Left colon (tissue), 2 donors: ENCODE results near the gene DSCAML1. TPM values are rescaled to one million over a fixed set of nuclear protein-coding genes. Genes with fewer than 3 reads are reported as not detected.

ENCODE experiments used
- ATAC-seq: fragments of 200-7000 bp; cut with Tn5 transposase; one replicate; pipeline ENCODE4 v1.9.1; 2020; ENCODE audit warnings: mild to moderate bottlenecking, moderate library complexity
- DNase-seq, 2 donors: peaks; one replicate each; pipeline ENCODE4 v3.0.0-alpha.2; 2020
- intact Hi-C, 2 donors: fragments of 100-400 bp; cut with DNase I in 1 of 2; cut with micrococcal nuclease in 1 of 2; formaldehyde crosslinking; loops; one replicate each; pipeline versions ENCODE4 v1.11.2 to v1.14.0; 2022; cut with DNase I, micrococcal nuclease
- total RNA-seq, 2 donors: library from RNA; stranded (reverse); fragmentation: NEBNext Ultra II Directional; extraction: Animal tissue kit (Norgen Biotek cat#: 25700); gene quantifications; one replicate each; pipeline ENCODE4 v1.2.1, GENCODE V29; 2021
- donor health status: DM: no; HTN: no; CAD: no.
- donor health status: DM: yes; HTN: yes; CAD: no.

The DSCAML1 gene
- total RNA-seq, 2 donors from 2014 or later = 3.6 to 8.6 TPM

GRCh38 chr11:117618982-117619355 is 178.0 kb downstream of the DSCAML1 start:
- intact Hi-C loops = no loop called here
- no peak for DNase-seq
- ATAC-seq = peak; percentile 35

DNA sequence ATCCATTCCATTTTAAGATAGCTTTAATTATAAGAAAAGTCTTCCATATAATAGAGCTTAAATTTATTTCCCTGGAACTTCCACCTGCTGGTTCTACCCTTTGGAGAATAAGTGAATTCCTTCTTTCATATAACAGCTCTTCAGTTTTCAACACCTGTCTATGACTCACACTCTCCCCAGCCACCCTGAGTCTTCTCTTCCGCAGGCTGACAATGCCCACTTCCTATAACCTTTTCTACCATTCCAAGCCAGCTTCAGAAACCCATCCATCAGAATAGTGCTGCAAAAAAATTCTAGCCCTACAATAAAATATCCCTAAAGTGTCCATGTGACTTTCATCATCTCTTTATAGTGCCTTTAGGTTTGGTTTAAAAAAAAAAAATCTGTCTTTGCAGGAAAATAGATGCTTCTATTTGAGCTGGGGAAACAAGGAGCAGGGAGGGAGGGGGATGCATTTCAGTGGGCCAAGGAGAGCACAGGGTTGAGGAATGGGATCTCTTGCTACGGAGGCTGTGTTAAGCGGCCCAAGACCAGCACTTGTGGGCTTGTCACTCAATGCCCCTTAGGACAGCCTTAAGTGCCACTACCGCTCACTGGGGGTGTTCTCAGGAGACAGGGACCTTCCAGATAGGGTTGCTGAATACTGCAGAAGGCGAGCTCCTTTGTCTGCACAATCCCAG is 178.6 kb downstream of the DSCAML1 start:
- DNase-seq (no peak), ATAC-seq (no peak)

DNA sequence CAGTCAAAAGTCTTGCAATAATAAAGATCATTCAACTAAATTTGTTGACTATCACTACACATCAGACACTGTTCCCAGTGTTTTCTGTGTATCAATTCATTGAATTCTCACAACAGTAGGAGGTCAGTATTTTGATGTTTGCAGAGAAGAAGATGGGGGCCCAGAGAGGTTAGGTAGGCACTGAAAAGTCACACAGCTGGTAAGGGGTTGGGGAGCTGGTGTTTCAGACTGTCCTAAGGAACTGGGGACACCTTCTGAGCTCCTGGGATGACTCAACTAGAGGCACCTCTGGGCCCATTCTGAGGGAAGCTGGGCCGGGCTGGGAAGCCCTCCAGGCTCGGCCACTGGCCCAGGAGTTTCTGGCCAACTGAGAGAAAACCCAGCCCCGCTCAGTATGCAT is 180.0 kb downstream of the DSCAML1 start:
- ATAC-seq = no peak
- intact Hi-C loops = no loop called here

More for the DNA sequence above, 178.6 kb downstream of the DSCAML1 start:
- intact Hi-C loops = no loop called here

DNA sequence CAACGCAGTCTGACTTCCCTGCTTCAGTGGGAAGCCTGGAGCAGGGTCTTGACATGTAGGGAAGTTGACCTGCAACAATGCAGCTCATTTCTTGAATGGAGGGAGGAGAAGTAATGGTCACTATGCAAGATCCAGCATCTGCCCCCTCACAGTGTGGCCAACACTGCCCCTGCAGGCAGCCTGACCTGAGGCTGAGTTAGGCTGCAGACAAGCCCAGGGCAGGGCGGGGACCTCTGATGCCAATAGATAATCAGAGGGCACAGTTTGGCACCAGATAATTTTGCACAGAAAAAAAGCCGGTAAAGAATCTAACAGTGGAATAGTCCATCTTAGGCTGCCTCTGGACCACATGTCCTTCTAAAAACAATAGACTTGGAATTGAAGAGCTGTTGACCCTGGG is 182.3 kb downstream of the DSCAML1 start:
- intact Hi-C loops = no loop called here

More for the DNA sequence above, 180.0 kb downstream of the DSCAML1 start:
- no peak for DNase-seq

DNA sequence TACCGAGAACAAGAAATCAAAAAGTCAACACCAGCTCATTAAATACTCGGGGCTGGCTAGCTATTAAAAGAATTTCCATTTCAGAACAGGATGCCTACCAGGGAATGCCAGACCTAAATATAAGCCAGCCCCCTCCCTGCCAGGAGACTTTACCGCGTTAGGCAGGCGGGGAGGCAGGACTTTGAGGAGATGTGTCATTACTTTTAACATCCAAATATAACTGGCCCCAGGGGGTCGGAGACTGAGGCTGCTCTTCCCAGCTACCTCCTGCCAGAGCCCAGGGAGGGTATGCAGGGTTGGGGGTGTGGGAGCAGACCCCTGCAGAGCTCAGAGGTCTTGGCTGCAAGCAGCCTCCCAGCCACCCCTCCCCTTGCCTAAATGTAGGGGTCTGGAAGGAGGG is 183.5 kb downstream of the DSCAML1 start:
- no peak for DNase-seq
- intact Hi-C loops = no loop called here
- ATAC-seq = no peak

More for the DNA sequence above, 182.3 kb downstream of the DSCAML1 start:
- DNase-seq (no peak), ATAC-seq (no peak)

- intact Hi-C loops = no loop called here
- no peak for ATAC-seq
- DNase-seq = no peak
Observed at GRCh38 chr11:117612177-117612576, 184.8 kb downstream of the DSCAML1 start.

GRCh38 chr11:117610901-117611300 is 186.1 kb downstream of the DSCAML1 start:
- DNase-seq = no peak
- intact Hi-C loops = no loop called here
- ATAC-seq = no peak

DNA sequence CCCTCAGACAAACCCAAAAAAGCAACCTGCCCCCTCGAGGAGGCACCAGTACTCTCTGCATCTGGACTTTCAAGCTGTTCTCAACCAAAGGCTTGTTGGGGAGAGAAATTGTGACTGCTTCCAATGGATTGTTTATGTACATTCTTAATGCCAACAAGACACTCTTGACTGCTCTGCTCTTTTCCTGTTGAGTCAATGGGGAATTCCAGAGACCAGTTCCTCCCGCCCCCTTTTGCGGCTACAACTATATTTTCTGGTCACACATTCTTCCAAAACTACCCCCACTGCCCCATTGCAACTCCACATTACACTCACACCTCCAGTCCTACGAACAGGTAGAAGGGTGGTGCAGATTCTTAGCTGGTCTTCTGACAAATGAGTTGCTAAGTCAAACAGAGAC is 187.0 kb downstream of the DSCAML1 start:
- DNase-seq (no peak), ATAC-seq (no peak)
- intact Hi-C loops = no loop called here

DNA sequence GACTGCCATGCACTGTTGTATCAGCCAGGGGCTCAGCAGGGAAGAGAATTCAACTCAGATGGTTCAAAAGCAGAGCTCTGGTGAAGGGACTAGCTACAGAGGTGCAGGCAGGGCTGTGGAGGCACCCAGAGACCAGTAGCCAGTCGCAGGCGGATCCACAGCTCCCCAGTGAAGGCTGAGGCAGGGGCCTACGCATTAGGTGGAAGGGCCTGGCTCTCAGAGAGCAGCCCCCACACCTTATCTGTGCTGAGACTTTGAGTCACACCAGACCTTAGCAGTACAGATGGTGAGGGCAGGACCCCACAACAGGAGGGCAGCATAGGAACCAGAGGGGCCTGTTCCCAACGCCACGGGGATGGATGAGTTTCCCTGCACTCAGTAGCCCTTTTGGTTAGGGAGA is 189.6 kb downstream of the DSCAML1 start:
- no peak for ATAC-seq
- intact Hi-C loops = no loop called here
- no peak for DNase-seq

DNA sequence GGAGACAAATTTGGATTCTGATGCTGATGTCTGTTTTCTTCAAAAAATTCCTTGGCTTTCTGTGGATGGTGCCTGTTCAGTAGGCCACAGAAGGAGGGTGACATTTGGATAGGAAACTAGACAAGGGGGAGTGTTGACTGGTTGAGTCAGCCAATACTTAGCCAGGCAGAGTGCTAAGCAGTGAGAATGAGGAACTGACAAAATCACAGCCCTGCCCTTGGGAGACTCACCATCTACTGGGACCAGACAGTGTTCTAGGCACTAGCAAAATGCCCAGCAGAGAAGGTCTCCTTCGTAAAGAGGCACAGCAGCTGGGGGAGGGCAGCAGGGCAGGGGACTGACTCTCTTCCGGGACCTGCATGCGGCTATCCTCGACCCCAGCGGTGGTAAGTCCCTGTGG is 190.2 kb downstream of the DSCAML1 start:
- ATAC-seq (no peak), DNase-seq (no peak)
- intact Hi-C loops = no loop called here

DNA sequence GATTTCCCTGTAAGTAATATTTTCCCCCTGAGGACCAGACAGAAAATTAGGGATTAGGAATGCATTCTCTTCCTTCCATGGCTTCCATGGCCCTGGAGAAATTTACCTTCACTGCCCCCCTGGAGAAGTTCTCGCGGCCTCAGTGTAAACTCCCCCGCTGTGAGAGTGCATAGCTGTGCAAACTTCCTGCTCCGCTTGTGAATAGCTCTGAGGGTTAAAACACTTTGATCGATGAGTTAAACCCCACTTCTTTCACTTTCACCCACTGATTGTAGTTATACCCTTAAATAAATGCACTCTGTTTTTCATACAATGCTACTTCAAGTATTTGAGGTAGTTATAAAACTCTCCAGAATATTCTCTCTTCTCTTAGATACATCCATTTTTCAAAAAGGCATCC is 190.8 kb downstream of the DSCAML1 start:
- DNase-seq = no peak
- intact Hi-C loops = no loop called here
- ATAC-seq = no peak

GRCh38 chr11:117605331-117605730 is 191.7 kb downstream of the DSCAML1 start:
- intact Hi-C loops = no loop called here
- DNase-seq (no peak), ATAC-seq (no peak)

DNA sequence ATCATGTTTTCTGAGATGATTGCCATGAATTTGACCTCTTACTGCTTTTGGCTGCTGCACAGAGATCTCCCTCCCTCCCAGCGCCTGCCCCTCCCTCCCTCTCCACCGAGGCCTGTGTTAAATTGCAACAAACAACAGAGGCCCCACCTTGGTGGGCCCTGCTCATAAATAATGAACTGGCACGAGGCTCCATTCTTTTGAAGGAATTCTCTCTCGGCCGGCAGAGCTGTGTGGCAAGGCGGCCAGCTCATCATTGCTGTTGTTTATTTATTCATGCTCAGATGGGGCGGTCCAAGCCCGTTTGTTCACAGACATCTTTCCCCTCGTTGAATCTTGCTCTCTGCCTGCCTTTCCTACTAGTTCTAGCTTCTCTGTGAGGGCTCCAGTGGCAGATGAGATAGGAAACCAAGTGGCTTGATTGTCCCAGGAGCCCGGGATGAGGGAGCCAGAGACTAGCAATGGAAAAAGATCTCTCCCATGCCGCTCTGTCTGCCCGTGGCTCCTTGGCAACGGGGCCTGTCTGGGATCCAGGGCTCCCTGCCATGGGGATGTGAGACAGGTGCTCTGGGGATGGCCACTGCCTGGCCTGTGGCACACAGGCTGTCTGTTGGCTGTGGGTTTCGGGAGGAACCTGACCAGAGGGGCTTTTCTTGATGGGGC is 192.6 kb downstream of the DSCAML1 start:
- no peak for DNase-seq
- intact Hi-C loops = no loop called here
- ATAC-seq = no peak

GRCh38 chr11:117603932-117604331 is 193.1 kb downstream of the DSCAML1 start:
- ATAC-seq (no peak), DNase-seq (no peak)
- intact Hi-C loops = no loop called here

- DNase-seq (no peak), ATAC-seq (no peak)
- intact Hi-C loops = no loop called here
Observed at GRCh38 chr11:117601006-117601708, 195.9 kb downstream of the DSCAML1 start.

DNA sequence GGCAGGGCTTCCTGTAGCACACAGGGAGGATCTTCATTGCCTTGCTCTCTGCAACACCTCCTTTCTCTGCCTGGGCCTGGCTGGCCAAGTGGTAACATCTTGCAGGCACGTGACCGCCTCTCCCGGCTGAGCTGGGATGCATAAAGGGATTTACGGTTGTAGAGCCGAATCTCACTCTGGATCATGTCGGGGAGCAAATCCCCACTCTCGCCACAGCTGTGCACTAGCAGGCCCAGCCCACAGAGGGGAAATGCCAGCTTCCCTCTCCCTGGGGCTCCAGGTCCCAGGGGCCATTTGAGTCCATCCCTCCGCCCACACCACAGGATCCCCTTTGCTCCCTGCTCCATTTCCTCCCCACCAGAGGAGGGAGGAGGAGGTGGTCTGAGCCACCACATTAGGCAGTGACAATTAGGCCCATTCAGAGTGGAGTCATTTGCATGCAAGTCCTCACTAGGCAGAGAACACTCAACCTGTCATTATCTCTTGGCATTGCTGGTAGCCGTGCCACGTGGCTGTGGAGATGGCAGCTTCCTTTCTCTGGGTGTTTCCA is 196.7 kb downstream of the DSCAML1 start:
- intact Hi-C loops = no loop called here
- ATAC-seq = no peak
- DNase-seq = no peak

DNA sequence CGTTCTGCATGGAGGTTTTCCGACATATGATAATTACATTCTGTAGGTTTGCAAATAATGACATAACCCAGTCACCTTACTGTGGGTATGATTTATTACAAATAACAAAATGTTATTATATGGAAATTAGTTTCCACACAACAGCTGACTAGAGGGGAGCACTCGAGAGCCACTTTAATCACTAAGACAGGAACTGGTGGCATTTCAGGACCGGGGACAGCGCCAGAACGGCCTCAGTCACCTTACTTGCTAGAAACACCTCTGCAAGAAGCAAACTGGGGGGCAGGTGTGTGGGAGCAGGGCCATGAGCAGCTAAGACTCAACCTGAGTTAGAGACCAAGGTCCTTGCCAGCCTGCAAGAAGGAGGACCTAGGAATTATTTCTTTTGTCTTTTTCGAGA is 199.9 kb downstream of the DSCAML1 start:
- intact Hi-C loops = no loop called here
- DNase-seq (peak in 1 of 2 donors; percentile 55), ATAC-seq (no peak)

GRCh38 chr11:117595440-117595839 is 201.6 kb downstream of the DSCAML1 start:
- DNase-seq (no peak), ATAC-seq (no peak)
- intact Hi-C loops = no loop called here

DNA sequence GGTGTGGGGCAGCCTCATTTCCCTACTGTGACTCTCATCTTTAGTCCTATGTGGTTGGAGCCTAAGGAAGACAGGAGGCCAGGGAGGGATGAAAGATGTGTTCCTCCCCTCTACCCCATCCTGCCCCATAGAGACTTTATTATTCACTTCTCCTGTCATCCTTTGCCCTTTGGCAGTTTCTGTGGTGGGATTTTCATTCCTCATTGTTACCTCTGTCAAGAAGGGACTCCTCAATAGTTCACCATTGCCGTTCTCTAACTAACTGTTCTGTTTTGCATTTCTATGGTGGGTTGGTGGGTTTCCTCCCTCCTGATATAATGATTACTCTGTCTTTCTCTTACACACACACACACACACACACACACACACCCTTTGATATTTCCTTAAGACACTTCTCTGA is 202.3 kb downstream of the DSCAML1 start:
- ATAC-seq (no peak), DNase-seq (no peak)
- intact Hi-C loops = no loop called here

DNA sequence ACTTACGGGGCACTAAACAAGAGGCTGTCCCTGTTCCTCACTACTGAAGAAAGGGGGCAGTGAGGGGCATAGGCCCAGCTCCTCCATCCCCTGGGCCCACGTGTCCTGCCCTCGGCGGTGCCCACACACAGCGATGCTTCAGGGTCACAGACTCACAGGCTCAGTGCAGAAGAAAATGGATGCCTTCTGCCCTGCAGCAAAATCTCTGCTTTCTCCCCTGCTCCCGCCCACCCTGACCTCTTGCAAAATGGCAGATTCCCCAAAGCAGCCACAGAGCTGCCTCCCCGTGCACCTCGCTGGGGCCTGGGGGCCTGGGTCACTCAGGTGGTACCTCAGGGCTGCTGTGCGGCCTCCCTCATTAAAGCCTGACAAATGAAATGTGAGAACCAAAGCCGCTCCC is 204.0 kb downstream of the DSCAML1 start:
- intact Hi-C loops = no loop called here
- no peak for DNase-seq
- ATAC-seq = no peak
